Right lobe of liver (tissue), 6 donors: ENCODE measurements around the gene VASN. TPM values are rescaled to one million over a fixed set of nuclear protein-coding genes. Genes with fewer than 3 reads are reported as not detected.

Experiments used
- ATAC-seq, 4 donors: fragments of 200-7000 bp; cut with Tn5 transposase; one replicate each; pipeline ENCODE4 v1.9.1; 2020; ENCODE audit warnings: mild to moderate bottlenecking in 4 of 4, moderate library complexity in 4 of 4
- DNase-seq, 3 donors: peaks; one replicate each; pipeline ENCODE4 v3.0.0-alpha.2; 2020
- H3K27ac ChIP-seq, 3 donors: fragments of 200-600 bp; one replicate each; pipeline ENCODE4 v1.8.0; 2022
- H3K27me3 ChIP-seq, 2 donors: fragments of 200-600 bp; one replicate each; pipeline ENCODE4 v1.8.0; 2022
- H3K36me3 ChIP-seq, 4 donors: fragments of 200-600 bp; sonication (generic) in 1 of 4; one replicate each; pipeline versions ENCODE4 v1.5.1 to v1.8.0; 2017 to 2022; ENCODE audit warnings: control low read depth in 1 of 4
- H3K4me1 ChIP-seq, 4 donors: fragments of 200-600 bp; sonication (generic) in 1 of 4; one replicate each; pipeline versions ENCODE4 v1.5.1 to v1.8.0; 2017 to 2022; ENCODE audit warnings: control low read depth in 1 of 4
- H3K4me3 ChIP-seq, 3 donors: fragments of 200-600 bp; one replicate each; pipeline ENCODE4 v1.8.0; 2022
- H3K9me3 ChIP-seq, 4 donors: fragments of 200-600 bp; sonication (generic) in 1 of 4; one replicate each; pipeline versions ENCODE4 v1.5.1 to v1.8.0; 2017 to 2022; ENCODE audit warnings: control low read depth in 1 of 4
- POLR2A ChIP-seq: fragments of 450-650 bp; IDR thresholded peaks from one replicate; pipeline ENCODE4 v1.6.1; 2017; ENCODE audit warnings: antibody characterized with exemption, mild to moderate bottlenecking
- WGBS: methylation state at CpG from one replicate; pipeline ENCODE4 v1.1.6; 2018; ENCODE audit warnings: low coverage, low lambda C conversion rate; ENCODE audit not compliant: insufficient coverage; ENCODE audit errors: missing lambda C conversion rate; 5-methylcytosine and 5-hydroxymethylcytosine counted together
- intact Hi-C, 2 donors: fragments of 100-400 bp; cut with DNase I; formaldehyde crosslinking; loops; one replicate each; pipeline versions ENCODE4 v1.11.2 to v1.14.1; 2022
- total RNA-seq, 6 experiments: library from RNA; depleted of rRNA in 2 of 6; stranded (reverse); fragments of >200 nt in 2 of 6; fragmentation: NEBNext Ultra II Directional in 3 of 6; extraction: Animal tissue kit (Norgen Biotek cat#: 25700) in 3 of 6; gene quantifications; one replicate each; pipeline versions ENCODE4 v1.1.0 to v1.2.4, GENCODE V29; 2016 to 2023
- TF ChIP-seq, protein P1 (sequence below), 4 donors: fragments of 200-600 bp in 3 of 4; fragments of 450-650 bp in 1 of 4; IDR thresholded peaks; one replicate each; pipeline versions ENCODE4 v1.5.1 to v1.8.0; 2016 to 2022; ENCODE audit warnings: antibody characterized with exemption in 4 of 4, mild to moderate bottlenecking in 2 of 4
- donor health status: DM: no; HTN: yes; CAD: no.
- donor health status: DM: no; HTN: no; CAD: no.
- donor health status: DM: no; HTN: no; CAD: no.
- donor health status: DM: no; HTN: yes; CAD: no.
- donor health status: DM: no; HTN: yes; CAD: no.

Gene VASN
- total RNA-seq, 6 experiments from 2014 or later = 13.5 to 22.9 (median 16.8) TPM

DNA sequence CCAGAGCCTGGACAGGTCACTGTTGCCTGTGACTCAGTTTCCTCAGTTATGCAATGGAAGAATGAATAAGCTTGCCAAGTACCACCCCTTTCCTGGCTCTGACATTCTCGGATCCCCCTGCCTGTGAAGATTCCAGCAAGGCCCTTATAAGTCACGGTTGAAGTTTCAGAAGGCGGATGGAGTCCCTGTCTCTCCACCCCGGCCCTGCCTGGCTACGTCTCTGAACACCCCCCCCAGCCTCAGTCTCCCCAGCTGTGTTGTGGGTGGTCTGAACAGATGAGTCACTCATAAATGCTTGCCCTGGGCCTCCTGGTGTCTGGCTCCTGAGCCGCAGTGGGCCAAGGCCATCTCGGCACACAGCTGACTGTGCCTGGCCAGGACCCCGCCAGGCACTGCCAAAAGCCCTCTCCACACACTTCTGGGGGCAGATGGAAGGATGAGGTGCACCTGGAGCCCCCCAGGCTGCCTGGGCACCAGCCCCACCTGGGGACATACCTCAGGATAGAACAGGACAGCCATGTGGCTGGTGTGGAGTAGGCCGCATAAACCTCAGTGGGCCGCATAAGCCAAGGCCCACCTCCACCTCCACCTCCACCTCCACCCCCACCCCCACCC lies 15.4 kb downstream of the VASN start:
- TF ChIP-seq, protein P1, sequence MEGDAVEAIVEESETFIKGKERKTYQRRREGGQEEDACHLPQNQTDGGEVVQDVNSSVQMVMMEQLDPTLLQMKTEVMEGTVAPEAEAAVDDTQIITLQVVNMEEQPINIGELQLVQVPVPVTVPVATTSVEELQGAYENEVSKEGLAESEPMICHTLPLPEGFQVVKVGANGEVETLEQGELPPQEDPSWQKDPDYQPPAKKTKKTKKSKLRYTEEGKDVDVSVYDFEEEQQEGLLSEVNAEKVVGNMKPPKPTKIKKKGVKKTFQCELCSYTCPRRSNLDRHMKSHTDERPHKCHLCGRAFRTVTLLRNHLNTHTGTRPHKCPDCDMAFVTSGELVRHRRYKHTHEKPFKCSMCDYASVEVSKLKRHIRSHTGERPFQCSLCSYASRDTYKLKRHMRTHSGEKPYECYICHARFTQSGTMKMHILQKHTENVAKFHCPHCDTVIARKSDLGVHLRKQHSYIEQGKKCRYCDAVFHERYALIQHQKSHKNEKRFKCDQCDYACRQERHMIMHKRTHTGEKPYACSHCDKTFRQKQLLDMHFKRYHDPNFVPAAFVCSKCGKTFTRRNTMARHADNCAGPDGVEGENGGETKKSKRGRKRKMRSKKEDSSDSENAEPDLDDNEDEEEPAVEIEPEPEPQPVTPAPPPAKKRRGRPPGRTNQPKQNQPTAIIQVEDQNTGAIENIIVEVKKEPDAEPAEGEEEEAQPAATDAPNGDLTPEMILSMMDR (IDR thresholded peaks at IDR 0.05) = no peak
- TF ChIP-seq POLR2A = no peak
- ATAC-seq (no peak), DNase-seq (peak in 1 of 3 donors; percentile 14)
- H3K4me1 ChIP-seq = no peaks in the 10 kb centered on the region
- no peak overlapping the region for H3K27ac ChIP-seq
- intact Hi-C loops = no loop called here
- H3K9me3 ChIP-seq = no peaks in the 10 kb centered on the region
- peaks cover 0 to 15% (median 3%) of the 10 kb centered on the region in 4 donors for H3K36me3 ChIP-seq
- no peak overlapping the region for H3K4me3 ChIP-seq
- WGBS = 71% methylated on average over 6 of the region's 10 CpGs
- no peaks in the 10 kb centered on the region for H3K27me3 ChIP-seq

DNA sequence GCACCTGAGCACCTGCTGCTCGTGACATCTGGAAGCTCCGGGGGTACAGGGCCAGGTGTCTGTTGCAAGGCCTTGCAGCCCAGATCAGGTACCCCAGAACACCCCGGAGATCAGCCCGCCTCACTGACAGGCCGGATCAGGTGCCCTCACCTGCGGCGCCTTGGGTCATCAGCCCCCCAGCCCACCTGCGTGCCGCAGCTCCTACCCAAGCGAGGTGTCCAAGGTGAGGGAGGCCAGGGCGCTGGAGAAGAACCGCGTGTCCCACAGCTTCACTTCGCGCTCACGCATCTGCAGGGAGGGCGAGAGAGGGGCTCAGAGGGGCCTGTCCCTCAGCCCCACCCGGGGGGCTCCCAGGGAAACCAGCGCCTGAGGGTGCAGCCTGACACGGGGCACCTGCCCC lies 16.1 kb downstream of the VASN start:
- H3K9me3 ChIP-seq = no peaks in the 10 kb centered on the region
- ATAC-seq = no peak
- H3K27me3 ChIP-seq = no peaks in the 10 kb centered on the region
- 67% methylated on average over 1 of the region's 20 CpGs for WGBS
- intact Hi-C loops = no loop called here
- peaks cover 0 to 7% (median 0%) of the 10 kb centered on the region in 4 donors for H3K36me3 ChIP-seq
- no peak overlapping the region for H3K4me3 ChIP-seq
- TF ChIP-seq, protein P1 (IDR thresholded peaks at IDR 0.05) = no peak
- TF ChIP-seq POLR2A = no peak
- H3K4me1 ChIP-seq = no peaks in the 10 kb centered on the region
- no peak overlapping the region for H3K27ac ChIP-seq
- DNase-seq = peak in 1 of 3 donors; percentile 19

DNA sequence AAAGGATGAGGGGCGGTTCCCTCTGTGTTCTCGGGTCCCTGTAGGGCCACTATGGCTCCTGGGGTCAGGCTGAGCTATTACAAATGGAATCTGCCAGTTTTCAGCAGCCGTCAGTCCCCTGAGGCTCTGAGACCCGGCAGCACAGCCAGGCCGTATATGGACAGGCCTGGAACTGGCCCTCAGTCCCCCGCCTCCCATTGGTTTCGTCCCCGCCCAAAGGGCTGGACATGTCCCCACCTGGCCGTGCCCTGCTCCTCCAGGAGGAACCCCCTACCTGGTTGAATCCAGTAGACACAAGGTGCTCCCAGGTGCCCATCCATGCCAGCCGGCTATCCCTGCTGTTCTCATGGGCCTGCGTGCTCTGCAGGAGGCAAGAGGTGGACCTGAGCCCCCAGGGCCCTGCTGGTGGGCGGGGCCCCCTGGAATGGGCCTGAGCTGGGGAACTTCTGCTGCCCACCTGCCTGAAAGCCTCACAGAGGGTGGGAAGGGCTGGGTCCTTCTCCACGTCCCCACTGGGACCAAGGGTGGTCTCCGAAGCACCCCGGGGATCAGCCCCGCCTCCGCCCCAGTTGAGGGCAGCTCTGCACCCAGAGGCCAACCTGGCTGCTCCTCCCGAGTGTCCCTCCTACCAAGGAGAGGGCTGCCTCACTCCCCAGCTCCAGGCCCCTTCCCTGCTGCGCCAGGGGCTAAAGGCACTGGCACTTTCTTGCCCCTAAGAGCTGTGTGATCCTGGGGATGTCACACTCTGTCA lies 16.8 kb downstream of the VASN start:
- intact Hi-C loops = no loop called here
- no peaks in the 10 kb centered on the region for H3K4me1 ChIP-seq
- WGBS = 80% methylated on average over 1 of the region's 19 CpGs

DNA sequence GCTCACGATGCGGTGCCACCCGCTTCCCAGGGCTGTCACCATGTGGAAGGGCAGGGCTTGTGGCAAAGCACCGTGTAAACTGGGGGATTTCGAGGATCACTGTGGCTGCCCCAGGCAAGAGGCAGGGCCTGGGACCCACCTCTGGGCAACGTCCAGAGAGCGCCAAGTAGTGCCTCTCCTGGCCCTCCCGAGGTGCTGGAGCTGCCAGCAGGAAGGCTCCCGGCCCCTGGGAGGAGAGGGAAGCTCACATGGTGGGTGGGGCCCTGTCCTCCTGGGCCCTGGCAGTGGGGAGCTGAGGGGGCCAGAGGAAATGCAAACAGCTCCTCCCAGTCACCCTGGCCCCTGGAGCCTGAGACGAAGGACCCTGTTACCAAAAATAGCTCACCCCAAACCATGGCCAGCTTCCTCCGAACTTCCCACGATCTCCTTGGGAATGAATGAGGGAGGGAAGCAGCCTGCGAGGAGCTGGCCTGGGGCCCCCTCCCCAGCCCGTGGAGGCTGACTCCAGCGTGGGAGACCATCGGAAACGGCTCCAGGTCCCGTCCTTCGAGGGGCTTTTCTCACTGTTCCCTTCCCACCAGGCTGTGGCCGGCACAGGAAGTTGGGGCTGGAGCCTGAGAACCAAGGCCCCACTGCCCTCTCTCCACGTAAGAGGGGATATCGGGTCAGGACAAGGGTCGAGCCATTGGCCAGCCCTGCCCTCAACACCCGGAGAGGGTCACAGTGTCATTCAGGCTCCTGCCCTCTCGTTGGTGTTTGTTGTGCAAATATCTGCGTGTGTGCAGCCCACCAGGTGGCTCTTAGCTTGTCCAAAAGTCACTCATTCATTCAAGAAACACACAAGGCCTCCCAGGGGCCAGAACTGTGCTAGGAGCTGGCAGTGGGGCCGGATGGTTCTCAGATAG lies 17.7 kb downstream of the VASN start:
- no peaks in the 10 kb centered on the region for H3K4me1 ChIP-seq
- 40% methylated on average over 3 of the region's 27 CpGs for WGBS
- peak in 2 of 3 donors; percentile 20 to 47 for DNase-seq
- H3K27me3 ChIP-seq = no peaks in the 10 kb centered on the region
- ATAC-seq = peak in 1 of 4 donors; percentile 4
- no peak overlapping the region for H3K4me3 ChIP-seq
- H3K9me3 ChIP-seq = no peaks in the 10 kb centered on the region
- no peak for TF ChIP-seq POLR2A
- TF ChIP-seq, protein P1 (IDR thresholded peaks at IDR 0.05) = no peak
- H3K36me3 ChIP-seq = no peaks in the 10 kb centered on the region
- intact Hi-C loops = no loop called here
- peak overlapping the region in 1 of 3 donors; percentile 2 for H3K27ac ChIP-seq

More for the DNA sequence above, 16.8 kb downstream of the VASN start:
- Histone ChIP-seq H3K27me3 (no peaks in the 10 kb centered on the region), H3K27ac (peak overlapping the region in 1 of 3 donors; percentile 2), H3K36me3 (peaks cover 0 to under 1% (median 0%) of the 10 kb centered on the region in 4 donors), H3K4me3 (no peak overlapping the region), H3K9me3 (no peaks in the 10 kb centered on the region)
- TF ChIP-seq, protein P1 (IDR thresholded peaks at IDR 0.05) = no peak
- no peak for TF ChIP-seq POLR2A
- DNase-seq = peak in 1 of 3 donors; percentile 21
- no peak for ATAC-seq
